ENCODE results near the gene LIG3. TPM values are rescaled to one million over a fixed set of nuclear protein-coding genes. Genes with fewer than 3 reads are reported as not detected.

LIG3 gene
- total and polyA plus RNA-seq, 2 of the 13 experiments (the other 11 are each of a cell fraction or from before 2014, with no cell fraction given) = 34.4 to 36.2 TPM

DNA sequence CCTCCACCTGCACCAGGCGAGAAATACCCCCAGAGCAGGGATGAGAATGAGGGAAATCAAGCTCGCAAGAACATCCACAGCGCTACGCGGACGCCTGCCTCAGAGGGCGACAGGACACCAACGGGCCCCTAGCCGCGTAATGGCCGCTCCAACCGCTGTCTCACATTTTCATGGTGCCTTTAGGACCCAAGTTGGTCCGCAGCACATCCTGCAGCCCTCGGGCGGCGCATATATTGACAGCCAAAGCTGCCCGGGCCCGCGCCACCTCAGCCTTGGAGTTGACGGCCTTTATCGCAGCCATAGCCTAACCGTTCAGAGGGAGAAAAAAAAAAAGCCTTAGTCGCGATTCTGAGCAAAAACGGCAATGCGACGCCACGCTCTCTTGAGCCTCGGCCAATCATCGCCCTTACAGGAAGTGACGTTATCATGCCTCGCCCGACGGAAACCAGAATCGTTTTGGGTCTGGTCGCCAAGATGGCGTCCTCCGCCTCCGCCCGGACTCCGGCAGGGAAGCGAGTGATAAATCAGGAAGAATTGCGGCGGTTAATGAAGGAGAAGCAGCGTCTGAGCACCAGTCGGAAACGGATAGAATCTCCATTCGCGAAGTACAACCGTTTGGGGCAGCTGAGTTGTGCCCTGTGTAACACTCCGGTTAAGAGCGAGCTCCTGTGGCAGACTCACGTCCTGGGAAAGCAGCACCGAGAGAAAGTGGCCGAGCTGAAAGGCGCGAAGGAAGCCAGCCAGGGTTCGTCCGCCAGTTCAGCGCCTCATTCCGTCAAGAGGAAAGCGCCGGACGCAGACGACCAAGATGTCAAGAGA lies 19.0 kb upstream of the LIG3 start, which contains the start of the genes CCT6B and ZNF830 (continued):
- TF ChIP-seq, protein P1, sequence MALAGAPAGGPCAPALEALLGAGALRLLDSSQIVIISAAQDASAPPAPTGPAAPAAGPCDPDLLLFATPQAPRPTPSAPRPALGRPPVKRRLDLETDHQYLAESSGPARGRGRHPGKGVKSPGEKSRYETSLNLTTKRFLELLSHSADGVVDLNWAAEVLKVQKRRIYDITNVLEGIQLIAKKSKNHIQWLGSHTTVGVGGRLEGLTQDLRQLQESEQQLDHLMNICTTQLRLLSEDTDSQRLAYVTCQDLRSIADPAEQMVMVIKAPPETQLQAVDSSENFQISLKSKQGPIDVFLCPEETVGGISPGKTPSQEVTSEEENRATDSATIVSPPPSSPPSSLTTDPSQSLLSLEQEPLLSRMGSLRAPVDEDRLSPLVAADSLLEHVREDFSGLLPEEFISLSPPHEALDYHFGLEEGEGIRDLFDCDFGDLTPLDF (CRISPR knock-in tag; IDR thresholded peaks at IDR 0.05) = no peak
- TF ChIP-seq ZNF598 (CRISPR knock-in tag; IDR thresholded peaks at IDR 0.05; ENCODE audit: borderline replicate concordance) = peak; percentile 85; the same call in 1 of the 2 replicates
- no peak for TF ChIP-seq TMF1 (CRISPR knock-in tag; IDR thresholded peaks at IDR 0.05; ENCODE audit: low read depth)
- TF ChIP-seq HDAC6 (IDR thresholded peaks at IDR 0.05; ENCODE audit: low read depth, low read length) = no peak
- TF ChIP-seq, protein P2, sequence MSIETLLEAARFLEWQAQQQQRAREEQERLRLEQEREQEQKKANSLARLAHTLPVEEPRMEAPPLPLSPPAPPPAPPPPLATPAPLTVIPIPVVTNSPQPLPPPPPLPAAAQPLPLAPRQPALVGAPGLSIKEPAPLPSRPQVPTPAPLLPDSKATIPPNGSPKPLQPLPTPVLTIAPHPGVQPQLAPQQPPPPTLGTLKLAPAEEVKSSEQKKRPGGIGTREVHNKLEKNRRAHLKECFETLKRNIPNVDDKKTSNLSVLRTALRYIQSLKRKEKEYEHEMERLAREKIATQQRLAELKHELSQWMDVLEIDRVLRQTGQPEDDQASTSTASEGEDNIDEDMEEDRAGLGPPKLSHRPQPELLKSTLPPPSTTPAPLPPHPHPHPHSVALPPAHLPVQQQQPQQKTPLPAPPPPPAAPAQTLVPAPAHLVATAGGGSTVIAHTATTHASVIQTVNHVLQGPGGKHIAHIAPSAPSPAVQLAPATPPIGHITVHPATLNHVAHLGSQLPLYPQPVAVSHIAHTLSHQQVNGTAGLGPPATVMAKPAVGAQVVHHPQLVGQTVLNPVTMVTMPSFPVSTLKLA (IDR thresholded peaks at IDR 0.05) = peak; percentile 16; the same call in 1 of the 2 replicates
- TF ChIP-seq, protein P3, sequence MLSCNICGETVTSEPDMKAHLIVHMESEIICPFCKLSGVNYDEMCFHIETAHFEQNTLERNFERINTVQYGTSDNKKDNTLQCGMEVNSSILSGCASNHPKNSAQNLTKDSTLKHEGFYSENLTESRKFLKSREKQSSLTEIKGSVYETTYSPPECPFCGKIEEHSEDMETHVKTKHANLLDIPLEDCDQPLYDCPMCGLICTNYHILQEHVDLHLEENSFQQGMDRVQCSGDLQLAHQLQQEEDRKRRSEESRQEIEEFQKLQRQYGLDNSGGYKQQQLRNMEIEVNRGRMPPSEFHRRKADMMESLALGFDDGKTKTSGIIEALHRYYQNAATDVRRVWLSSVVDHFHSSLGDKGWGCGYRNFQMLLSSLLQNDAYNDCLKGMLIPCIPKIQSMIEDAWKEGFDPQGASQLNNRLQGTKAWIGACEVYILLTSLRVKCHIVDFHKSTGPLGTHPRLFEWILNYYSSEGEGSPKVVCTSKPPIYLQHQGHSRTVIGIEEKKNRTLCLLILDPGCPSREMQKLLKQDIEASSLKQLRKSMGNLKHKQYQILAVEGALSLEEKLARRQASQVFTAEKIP (CRISPR knock-in tag; IDR thresholded peaks at IDR 0.05; ENCODE audit: borderline replicate concordance) = no peak
- TF ChIP-seq NFYC (CRISPR knock-in tag; IDR thresholded peaks at IDR 0.05) = peak; percentile 87
- TF ChIP-seq, protein P4, sequence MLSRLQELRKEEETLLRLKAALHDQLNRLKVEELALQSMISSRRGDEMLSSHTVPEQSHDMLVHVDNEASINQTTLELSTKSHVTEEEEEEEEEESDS (CRISPR knock-in tag; IDR thresholded peaks at IDR 0.05; ENCODE audit: borderline replicate concordance) = no peak
- no peak; the same call in 1 of the 2 replicates for TF ChIP-seq ZNF451 (CRISPR knock-in tag; IDR thresholded peaks at IDR 0.05)
- no peak for TF ChIP-seq CHCHD3 (CRISPR knock-in tag; IDR thresholded peaks at IDR 0.05)
- TF ChIP-seq RBM22 (optimal IDR thresholded peaks at IDR 0.05; ENCODE audit: low read length) = no peak
- 0 out of 2 replicates have a peak, but pooled peaks have one; percentile 44 for TF ChIP-seq ZNF20 (CRISPR knock-in tag; IDR thresholded peaks at IDR 0.05)
- TF ChIP-seq, protein P5, sequence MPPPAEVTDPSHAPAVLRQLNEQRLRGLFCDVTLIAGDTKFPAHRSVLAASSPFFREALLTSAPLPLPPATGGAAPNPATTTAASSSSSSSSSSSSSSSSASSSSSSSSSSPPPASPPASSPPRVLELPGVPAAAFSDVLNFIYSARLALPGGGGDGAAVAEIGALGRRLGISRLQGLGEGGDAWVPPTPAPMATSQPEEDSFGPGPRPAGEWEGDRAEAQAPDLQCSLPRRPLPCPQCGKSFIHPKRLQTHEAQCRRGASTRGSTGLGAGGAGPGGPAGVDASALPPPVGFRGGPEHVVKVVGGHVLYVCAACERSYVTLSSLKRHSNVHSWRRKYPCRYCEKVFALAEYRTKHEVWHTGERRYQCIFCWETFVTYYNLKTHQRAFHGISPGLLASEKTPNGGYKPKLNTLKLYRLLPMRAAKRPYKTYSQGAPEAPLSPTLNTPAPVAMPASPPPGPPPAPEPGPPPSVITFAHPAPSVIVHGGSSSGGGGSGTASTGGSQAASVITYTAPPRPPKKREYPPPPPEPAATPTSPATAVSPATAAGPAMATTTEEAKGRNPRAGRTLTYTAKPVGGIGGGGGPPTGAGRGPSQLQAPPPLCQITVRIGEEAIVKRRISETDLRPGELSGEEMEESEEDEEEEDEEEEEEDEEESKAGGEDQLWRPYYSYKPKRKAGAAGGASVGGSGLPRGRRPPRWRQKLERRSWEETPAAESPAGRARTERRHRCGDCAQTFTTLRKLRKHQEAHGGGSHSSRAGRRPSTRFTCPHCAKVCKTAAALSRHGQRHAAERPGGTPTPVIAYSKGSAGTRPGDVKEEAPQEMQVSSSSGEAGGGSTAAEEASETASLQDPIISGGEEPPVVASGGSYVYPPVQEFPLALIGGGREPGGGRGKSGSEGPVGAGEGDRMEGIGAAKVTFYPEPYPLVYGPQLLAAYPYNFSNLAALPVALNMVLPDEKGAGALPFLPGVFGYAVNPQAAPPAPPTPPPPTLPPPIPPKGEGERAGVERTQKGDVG (CRISPR knock-in tag; IDR thresholded peaks at IDR 0.05; ENCODE audit: borderline replicate concordance) = peak; percentile 86; the same call in 1 of the 2 replicates
- TF ChIP-seq, protein P6, sequence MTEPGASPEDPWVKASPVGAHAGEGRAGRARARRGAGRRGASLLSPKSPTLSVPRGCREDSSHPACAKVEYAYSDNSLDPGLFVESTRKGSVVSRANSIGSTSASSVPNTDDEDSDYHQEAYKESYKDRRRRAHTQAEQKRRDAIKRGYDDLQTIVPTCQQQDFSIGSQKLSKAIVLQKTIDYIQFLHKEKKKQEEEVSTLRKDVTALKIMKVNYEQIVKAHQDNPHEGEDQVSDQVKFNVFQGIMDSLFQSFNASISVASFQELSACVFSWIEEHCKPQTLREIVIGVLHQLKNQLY (CRISPR knock-in tag; IDR thresholded peaks at IDR 0.05) = no peak
- TF ChIP-seq, protein P7, sequence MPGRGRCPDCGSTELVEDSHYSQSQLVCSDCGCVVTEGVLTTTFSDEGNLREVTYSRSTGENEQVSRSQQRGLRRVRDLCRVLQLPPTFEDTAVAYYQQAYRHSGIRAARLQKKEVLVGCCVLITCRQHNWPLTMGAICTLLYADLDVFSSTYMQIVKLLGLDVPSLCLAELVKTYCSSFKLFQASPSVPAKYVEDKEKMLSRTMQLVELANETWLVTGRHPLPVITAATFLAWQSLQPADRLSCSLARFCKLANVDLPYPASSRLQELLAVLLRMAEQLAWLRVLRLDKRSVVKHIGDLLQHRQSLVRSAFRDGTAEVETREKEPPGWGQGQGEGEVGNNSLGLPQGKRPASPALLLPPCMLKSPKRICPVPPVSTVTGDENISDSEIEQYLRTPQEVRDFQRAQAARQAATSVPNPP (CRISPR knock-in tag; IDR thresholded peaks at IDR 0.05) = no peak; the same call in 1 of the 2 replicates
- TF ChIP-seq NR2C2 (CRISPR knock-in tag; IDR thresholded peaks at IDR 0.05; ENCODE audit: borderline replicate concordance) = no peak
- no peak for TF ChIP-seq ZNF674 (CRISPR knock-in tag; IDR thresholded peaks at IDR 0.05; ENCODE audit: low read depth)
- peak; percentile 82 for TF ChIP-seq NFYB (CRISPR knock-in tag; IDR thresholded peaks at IDR 0.05)
- no peak for TF ChIP-seq ZFAT (CRISPR knock-in tag; conservative IDR thresholded peaks at IDR 0.05)

Data from HepG2 (cell line).